WTC11 (cell line): ENCODE results near the gene GRWD1. TPM values are rescaled to one million over a fixed set of nuclear protein-coding genes. Genes with fewer than 3 reads are reported as not detected.

ENCODE experiments used
- ATAC-seq: fragments of 200-7000 bp; cut with Tn5 transposase; 2 replicates; pipeline ENCODE4 v1.10.0; 2021; ENCODE audit warnings: mild to moderate bottlenecking, moderate library complexity
- CTCF ChIA-PET: fragments of 300-600 bp; sonication (Branson Sonifier 250); formaldehyde crosslinking; loops from one replicate; lab custom pipeline; 2021; ENCODE audit warnings: antibody characterized with exemption; lab: Charles Lee
- POLR2A ChIA-PET: fragments of 350-600 bp; sonication (Branson Sonifier 250); formaldehyde crosslinking; loops from one replicate; lab custom pipeline; 2021; ENCODE audit warnings: antibody characterized with exemption; lab: Charles Lee
- DNase-seq: peaks from one replicate; pipeline ENCODE4 v3.0.0; 2021; ENCODE audit warnings: low spot score
- H3K27ac Mint-ChIP-seq: 2 replicates; pipeline ENCODE4 v1.8.0; 2021; ENCODE audit warnings: mixed read lengths
- H3K27me3 Mint-ChIP-seq: 2 replicates; pipeline ENCODE4 v1.8.0; 2021; ENCODE audit warnings: low read depth, mild to moderate bottlenecking, moderate library complexity, mixed read lengths
- H3K36me3 Mint-ChIP-seq: 2 replicates; pipeline ENCODE4 v1.8.0; 2021; ENCODE audit warnings: mixed read lengths
- H3K4me1 Mint-ChIP-seq: 2 replicates; pipeline ENCODE4 v1.8.0; 2022; ENCODE audit warnings: mixed read lengths
- H3K4me3 Mint-ChIP-seq: 2 replicates; pipeline ENCODE4 v1.8.0; 2021; ENCODE audit warnings: mild to moderate bottlenecking, moderate library complexity, mixed read lengths
- H3K9me3 Mint-ChIP-seq: 2 replicates; pipeline ENCODE4 v1.8.0; 2021; ENCODE audit warnings: mixed read lengths
- ATF1 ChIP-seq: sonication (generic); formaldehyde crosslinking; IDR thresholded peaks from 2 replicates; pipeline ENCODE4 v1.8.1; 2023; ENCODE audit warnings: mild to moderate bottlenecking, moderate library complexity, missing genetic modification reagents
- CREB1 ChIP-seq: sonication (generic); formaldehyde crosslinking; IDR thresholded peaks from 2 replicates; pipeline ENCODE4 v1.8.0; 2023; ENCODE audit warnings: mild to moderate bottlenecking, missing genetic modification reagents
- NFE2L1 ChIP-seq: sonication (generic); formaldehyde crosslinking; IDR thresholded peaks from 2 replicates; pipeline ENCODE4 v1.8.1; 2023; ENCODE audit warnings: missing genetic modification reagents
- NFYB ChIP-seq: sonication (generic); formaldehyde crosslinking; conservative IDR thresholded peaks from 2 replicates; pipeline ENCODE4 v1.8.0; 2022; ENCODE audit warnings: low read depth, missing genetic modification reagents
- RORB ChIP-seq: fragments of 250-450 bp; sonication (Bioruptor Pico); IDR thresholded peaks from 2 replicates; pipeline ENCODE4 v1.9.0; 2021; ENCODE audit warnings: mild to moderate bottlenecking
- SMAD4 ChIP-seq: sonication (generic); formaldehyde crosslinking; IDR thresholded peaks from 2 replicates; pipeline ENCODE4 v1.8.0; 2022; ENCODE audit warnings: mild to moderate bottlenecking, missing genetic modification reagents
- TP53 ChIP-seq: sonication (generic); formaldehyde crosslinking; IDR thresholded peaks from 2 replicates; pipeline ENCODE4 v1.8.1; 2023; ENCODE audit warnings: mild to moderate bottlenecking, missing genetic modification reagents
- total RNA-seq: library from RNA; stranded (reverse); gene quantifications from 3 replicates; pipeline ENCODE4 v1.2.3, GENCODE V29; 2021
- TF ChIP-seq, protein P1 (sequence below): sonication (generic); formaldehyde crosslinking; IDR thresholded peaks from 2 replicates; pipeline ENCODE4 v1.8.1; 2022; ENCODE audit warnings: missing genetic modification reagents, borderline replicate concordance
- TF ChIP-seq, protein P2 (sequence below): sonication (generic); formaldehyde crosslinking; IDR thresholded peaks from 2 replicates; pipeline ENCODE4 v1.8.1; 2022; ENCODE audit warnings: mild to moderate bottlenecking, moderate library complexity, missing genetic modification reagents
- TF ChIP-seq, protein P3 (sequence below): fragments of 200-600 bp; IDR thresholded peaks from 2 replicates; pipeline ENCODE4 v1.8.0; 2022; ENCODE audit warnings: antibody characterized with exemption
- TF ChIP-seq, protein P4 (sequence below): fragments of 250-450 bp; sonication (Bioruptor Pico); IDR thresholded peaks from 2 replicates; pipeline ENCODE4 v1.9.0; 2021; ENCODE audit warnings: mild to moderate bottlenecking
- TF ChIP-seq, protein P5 (sequence below): sonication (generic); formaldehyde crosslinking; IDR thresholded peaks from 2 replicates; pipeline ENCODE4 v1.8.0; 2022; ENCODE audit warnings: missing genetic modification reagents
- TF ChIP-seq, protein P6 (sequence below): sonication (generic); formaldehyde crosslinking; IDR thresholded peaks from 2 replicates; pipeline ENCODE4 v1.8.0; 2023; ENCODE audit warnings: mild to moderate bottlenecking, missing genetic modification reagents

The GRWD1 gene
- total RNA-seq, 1 experiment from 2014 or later = 67.2 TPM

DNA sequence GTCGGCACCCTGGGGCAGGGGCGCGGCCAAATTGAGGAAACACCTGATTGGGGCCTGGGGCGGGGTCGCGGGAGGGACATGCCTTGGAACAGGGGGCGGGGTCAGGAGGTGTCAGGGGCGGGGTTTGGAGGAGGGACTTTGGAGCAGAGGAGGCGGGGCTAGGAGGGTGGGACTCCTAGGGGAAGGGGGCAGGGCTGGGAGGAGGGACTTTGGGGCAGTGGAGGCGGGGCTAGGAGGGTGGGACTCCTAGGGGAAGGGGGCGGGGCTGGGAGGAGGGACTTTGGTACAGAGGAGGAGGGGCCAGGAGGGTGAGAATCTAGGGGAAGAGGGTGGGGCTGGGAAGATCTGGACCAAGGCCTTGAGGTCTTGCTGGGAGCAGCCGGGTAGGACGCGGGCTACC is 30.4 kb upstream of the GRWD1 start (continued):
- no peak for TF ChIP-seq ATF1 (CRISPR knock-in tag)
- TF ChIP-seq, protein P1, sequence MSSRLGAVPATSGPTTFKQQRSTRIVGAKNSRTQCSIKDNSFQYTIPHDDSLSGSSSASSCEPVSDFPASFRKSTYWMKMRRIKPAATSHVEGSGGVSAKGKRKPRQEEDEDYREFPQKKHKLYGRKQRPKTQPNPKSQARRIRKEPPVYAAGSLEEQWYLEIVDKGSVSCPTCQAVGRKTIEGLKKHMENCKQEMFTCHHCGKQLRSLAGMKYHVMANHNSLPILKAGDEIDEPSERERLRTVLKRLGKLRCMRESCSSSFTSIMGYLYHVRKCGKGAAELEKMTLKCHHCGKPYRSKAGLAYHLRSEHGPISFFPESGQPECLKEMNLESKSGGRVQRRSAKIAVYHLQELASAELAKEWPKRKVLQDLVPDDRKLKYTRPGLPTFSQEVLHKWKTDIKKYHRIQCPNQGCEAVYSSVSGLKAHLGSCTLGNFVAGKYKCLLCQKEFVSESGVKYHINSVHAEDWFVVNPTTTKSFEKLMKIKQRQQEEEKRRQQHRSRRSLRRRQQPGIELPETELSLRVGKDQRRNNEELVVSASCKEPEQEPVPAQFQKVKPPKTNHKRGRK = no peak
- no peak for TF ChIP-seq RORB (CRISPR knock-in tag)
- TF ChIP-seq, protein P2, sequence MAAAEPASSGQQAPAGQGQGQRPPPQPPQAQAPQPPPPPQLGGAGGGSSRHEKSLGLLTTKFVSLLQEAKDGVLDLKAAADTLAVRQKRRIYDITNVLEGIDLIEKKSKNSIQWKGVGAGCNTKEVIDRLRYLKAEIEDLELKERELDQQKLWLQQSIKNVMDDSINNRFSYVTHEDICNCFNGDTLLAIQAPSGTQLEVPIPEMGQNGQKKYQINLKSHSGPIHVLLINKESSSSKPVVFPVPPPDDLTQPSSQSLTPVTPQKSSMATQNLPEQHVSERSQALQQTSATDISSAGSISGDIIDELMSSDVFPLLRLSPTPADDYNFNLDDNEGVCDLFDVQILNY = no peak
- TF ChIP-seq NFYB (CRISPR knock-in tag) = no peak
- TF ChIP-seq, protein P3, sequence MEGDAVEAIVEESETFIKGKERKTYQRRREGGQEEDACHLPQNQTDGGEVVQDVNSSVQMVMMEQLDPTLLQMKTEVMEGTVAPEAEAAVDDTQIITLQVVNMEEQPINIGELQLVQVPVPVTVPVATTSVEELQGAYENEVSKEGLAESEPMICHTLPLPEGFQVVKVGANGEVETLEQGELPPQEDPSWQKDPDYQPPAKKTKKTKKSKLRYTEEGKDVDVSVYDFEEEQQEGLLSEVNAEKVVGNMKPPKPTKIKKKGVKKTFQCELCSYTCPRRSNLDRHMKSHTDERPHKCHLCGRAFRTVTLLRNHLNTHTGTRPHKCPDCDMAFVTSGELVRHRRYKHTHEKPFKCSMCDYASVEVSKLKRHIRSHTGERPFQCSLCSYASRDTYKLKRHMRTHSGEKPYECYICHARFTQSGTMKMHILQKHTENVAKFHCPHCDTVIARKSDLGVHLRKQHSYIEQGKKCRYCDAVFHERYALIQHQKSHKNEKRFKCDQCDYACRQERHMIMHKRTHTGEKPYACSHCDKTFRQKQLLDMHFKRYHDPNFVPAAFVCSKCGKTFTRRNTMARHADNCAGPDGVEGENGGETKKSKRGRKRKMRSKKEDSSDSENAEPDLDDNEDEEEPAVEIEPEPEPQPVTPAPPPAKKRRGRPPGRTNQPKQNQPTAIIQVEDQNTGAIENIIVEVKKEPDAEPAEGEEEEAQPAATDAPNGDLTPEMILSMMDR = no peak
- TF ChIP-seq, protein P4, sequence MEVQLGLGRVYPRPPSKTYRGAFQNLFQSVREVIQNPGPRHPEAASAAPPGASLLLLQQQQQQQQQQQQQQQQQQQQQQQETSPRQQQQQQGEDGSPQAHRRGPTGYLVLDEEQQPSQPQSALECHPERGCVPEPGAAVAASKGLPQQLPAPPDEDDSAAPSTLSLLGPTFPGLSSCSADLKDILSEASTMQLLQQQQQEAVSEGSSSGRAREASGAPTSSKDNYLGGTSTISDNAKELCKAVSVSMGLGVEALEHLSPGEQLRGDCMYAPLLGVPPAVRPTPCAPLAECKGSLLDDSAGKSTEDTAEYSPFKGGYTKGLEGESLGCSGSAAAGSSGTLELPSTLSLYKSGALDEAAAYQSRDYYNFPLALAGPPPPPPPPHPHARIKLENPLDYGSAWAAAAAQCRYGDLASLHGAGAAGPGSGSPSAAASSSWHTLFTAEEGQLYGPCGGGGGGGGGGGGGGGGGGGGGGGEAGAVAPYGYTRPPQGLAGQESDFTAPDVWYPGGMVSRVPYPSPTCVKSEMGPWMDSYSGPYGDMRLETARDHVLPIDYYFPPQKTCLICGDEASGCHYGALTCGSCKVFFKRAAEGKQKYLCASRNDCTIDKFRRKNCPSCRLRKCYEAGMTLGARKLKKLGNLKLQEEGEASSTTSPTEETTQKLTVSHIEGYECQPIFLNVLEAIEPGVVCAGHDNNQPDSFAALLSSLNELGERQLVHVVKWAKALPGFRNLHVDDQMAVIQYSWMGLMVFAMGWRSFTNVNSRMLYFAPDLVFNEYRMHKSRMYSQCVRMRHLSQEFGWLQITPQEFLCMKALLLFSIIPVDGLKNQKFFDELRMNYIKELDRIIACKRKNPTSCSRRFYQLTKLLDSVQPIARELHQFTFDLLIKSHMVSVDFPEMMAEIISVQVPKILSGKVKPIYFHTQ (CRISPR knock-in tag) = no peak
- TF ChIP-seq, protein P5, sequence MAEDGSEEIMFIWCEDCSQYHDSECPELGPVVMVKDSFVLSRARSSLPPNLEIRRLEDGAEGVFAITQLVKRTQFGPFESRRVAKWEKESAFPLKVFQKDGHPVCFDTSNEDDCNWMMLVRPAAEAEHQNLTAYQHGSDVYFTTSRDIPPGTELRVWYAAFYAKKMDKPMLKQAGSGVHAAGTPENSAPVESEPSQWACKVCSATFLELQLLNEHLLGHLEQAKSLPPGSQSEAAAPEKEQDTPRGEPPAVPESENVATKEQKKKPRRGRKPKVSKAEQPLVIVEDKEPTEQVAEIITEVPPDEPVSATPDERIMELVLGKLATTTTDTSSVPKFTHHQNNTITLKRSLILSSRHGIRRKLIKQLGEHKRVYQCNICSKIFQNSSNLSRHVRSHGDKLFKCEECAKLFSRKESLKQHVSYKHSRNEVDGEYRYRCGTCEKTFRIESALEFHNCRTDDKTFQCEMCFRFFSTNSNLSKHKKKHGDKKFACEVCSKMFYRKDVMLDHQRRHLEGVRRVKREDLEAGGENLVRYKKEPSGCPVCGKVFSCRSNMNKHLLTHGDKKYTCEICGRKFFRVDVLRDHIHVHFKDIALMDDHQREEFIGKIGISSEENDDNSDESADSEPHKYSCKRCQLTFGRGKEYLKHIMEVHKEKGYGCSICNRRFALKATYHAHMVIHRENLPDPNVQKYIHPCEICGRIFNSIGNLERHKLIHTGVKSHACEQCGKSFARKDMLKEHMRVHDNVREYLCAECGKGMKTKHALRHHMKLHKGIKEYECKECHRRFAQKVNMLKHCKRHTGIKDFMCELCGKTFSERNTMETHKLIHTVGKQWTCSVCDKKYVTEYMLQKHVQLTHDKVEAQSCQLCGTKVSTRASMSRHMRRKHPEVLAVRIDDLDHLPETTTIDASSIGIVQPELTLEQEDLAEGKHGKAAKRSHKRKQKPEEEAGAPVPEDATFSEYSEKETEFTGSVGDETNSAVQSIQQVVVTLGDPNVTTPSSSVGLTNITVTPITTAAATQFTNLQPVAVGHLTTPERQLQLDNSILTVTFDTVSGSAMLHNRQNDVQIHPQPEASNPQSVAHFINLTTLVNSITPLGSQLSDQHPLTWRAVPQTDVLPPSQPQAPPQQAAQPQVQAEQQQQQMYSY (CRISPR knock-in tag) = no peak
- TF ChIP-seq TP53 (CRISPR knock-in tag) = no peak
- TF ChIP-seq, all 79 proteins: peak for 0

DNA sequence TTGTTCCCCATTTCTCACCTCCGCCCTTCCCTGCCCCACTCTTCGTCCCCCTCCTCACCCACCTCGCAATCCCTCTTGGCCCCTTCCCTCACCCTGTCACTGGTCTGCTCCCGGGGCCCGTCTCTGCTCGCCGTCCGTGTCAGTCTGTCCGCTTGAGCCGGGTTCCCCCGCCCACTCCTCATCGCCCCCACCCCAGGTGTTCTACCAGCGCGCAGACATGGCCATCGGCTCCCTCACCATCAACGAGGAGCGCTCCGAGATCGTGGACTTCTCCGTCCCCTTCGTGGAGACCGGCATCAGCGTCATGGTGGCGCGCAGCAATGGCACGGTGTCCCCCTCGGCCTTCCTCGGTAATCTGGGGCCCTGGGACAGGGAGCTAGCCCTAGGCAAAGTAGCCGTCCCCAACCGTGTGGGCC is 30.0 kb upstream of the GRWD1 start:
- CTCF ChIA-PET = interaction anchor here (7.6 kb wide), 1 partner anchor 25 kb away, joined by 70 read pairs; the partner anchor contains the start of gene KDELR1
- peak overlapping the region; percentile 37 for H3K4me3 Mint-ChIP-seq
- H3K9me3 Mint-ChIP-seq = no peaks in the 10 kb centered on the region

More for the DNA sequence above, 30.0 kb upstream of the GRWD1 start:
- no peak for ATAC-seq
- peaks cover 4% of the 10 kb centered on the region; the same call in 1 of the 2 replicates for H3K27me3 Mint-ChIP-seq
- H3K27ac Mint-ChIP-seq = no peak overlapping the region
- H3K4me1 Mint-ChIP-seq = peaks cover 32% of the 10 kb centered on the region
- POLR2A ChIA-PET = no interaction called here
- DNase-seq = no peak
- TF ChIP-seq NFE2L1 (no peak), SMAD4 (no peak), CREB1 (CRISPR knock-in tag) (no peak)
- TF ChIP-seq, protein P6, sequence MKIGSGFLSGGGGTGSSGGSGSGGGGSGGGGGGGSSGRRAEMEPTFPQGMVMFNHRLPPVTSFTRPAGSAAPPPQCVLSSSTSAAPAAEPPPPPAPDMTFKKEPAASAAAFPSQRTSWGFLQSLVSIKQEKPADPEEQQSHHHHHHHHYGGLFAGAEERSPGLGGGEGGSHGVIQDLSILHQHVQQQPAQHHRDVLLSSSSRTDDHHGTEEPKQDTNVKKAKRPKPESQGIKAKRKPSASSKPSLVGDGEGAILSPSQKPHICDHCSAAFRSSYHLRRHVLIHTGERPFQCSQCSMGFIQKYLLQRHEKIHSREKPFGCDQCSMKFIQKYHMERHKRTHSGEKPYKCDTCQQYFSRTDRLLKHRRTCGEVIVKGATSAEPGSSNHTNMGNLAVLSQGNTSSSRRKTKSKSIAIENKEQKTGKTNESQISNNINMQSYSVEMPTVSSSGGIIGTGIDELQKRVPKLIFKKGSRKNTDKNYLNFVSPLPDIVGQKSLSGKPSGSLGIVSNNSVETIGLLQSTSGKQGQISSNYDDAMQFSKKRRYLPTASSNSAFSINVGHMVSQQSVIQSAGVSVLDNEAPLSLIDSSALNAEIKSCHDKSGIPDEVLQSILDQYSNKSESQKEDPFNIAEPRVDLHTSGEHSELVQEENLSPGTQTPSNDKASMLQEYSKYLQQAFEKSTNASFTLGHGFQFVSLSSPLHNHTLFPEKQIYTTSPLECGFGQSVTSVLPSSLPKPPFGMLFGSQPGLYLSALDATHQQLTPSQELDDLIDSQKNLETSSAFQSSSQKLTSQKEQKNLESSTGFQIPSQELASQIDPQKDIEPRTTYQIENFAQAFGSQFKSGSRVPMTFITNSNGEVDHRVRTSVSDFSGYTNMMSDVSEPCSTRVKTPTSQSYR = 0 out of 2 replicates have a peak, but pooled peaks have one; percentile 25
- TF ChIP-seq, all 79 proteins: peak for 1
- peaks cover 18% of the 10 kb centered on the region for H3K36me3 Mint-ChIP-seq
